ENCODE data around the gene ACSL1.

GRCh38 chr4:184793735-184794355 is 31.9 kb downstream of the ACSL1 start:
- TF ChIP-seq, protein P1, sequence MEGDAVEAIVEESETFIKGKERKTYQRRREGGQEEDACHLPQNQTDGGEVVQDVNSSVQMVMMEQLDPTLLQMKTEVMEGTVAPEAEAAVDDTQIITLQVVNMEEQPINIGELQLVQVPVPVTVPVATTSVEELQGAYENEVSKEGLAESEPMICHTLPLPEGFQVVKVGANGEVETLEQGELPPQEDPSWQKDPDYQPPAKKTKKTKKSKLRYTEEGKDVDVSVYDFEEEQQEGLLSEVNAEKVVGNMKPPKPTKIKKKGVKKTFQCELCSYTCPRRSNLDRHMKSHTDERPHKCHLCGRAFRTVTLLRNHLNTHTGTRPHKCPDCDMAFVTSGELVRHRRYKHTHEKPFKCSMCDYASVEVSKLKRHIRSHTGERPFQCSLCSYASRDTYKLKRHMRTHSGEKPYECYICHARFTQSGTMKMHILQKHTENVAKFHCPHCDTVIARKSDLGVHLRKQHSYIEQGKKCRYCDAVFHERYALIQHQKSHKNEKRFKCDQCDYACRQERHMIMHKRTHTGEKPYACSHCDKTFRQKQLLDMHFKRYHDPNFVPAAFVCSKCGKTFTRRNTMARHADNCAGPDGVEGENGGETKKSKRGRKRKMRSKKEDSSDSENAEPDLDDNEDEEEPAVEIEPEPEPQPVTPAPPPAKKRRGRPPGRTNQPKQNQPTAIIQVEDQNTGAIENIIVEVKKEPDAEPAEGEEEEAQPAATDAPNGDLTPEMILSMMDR (IDR thresholded peaks at IDR 0.05), result no peak
- TF ChIP-seq POLR2AphosphoS5 (IDR thresholded peaks at IDR 0.05) (no peak), EP300 (IDR thresholded peaks at IDR 0.05) (no peak), POLR2A (IDR thresholded peaks at IDR 0.05; ENCODE audit: low read depth) (no peak)

All from esophagus muscularis mucosa (tissue), 4 donors.